GM19397 (cell line): Measurements from ENCODE around the gene MYORG.

Experiments used
- ATAC-seq: cut with Tn5 transposase; IDR thresholded peaks from one replicate; pipeline ENCODE4 v1.9.1; 2021; ENCODE audit warnings: mild to moderate bottlenecking, moderate library complexity; ENCODE audit not compliant: unreplicated experiment

Gene MYORG

GRCh38 chr9:34385561-34386230 lies 9.0 kb upstream of the MYORG start:
- ATAC-seq = no peak

- no peak for ATAC-seq
Measured at GRCh38 chr9:34384368-34385165, 7.9 kb upstream of the MYORG start.

GRCh38 chr9:34383904-34384303 lies 7.2 kb upstream of the MYORG start:
- no peak for ATAC-seq

GRCh38 chr9:34382879-34383278 lies 6.2 kb upstream of the MYORG start:
- no peak for ATAC-seq

- ATAC-seq = no peak
Measured at GRCh38 chr9:34382054-34382453, 5.4 kb upstream of the MYORG start.

- no peak for ATAC-seq
Measured at GRCh38 chr9:34381323-34381722, 4.6 kb upstream of the MYORG start.

- peak; percentile 32 for ATAC-seq
Measured at GRCh38 chr9:34380511-34381315, 4.0 kb upstream of the MYORG start.

GRCh38 chr9:34380034-34380510 lies 3.4 kb upstream of the MYORG start:
- no peak for ATAC-seq

GRCh38 chr9:34379334-34380033 lies 2.8 kb upstream of the MYORG start:
- no peak for ATAC-seq

- ATAC-seq = no peak
Measured at GRCh38 chr9:34378376-34379060, 1.8 kb upstream of the MYORG start.

GRCh38 chr9:34377404-34377746 lies 677 bp upstream of the MYORG start:
- ATAC-seq = no peak

- ATAC-seq = no peak
Measured at GRCh38 chr9:34375901-34376595, 650 bp downstream of the MYORG start.

GRCh38 chr9:34374905-34375552 lies 1.7 kb downstream of the MYORG start:
- no peak for ATAC-seq

- ATAC-seq = no peak
Measured at GRCh38 chr9:34374339-34374738, 2.4 kb downstream of the MYORG start.

- no peak for ATAC-seq
Measured at GRCh38 chr9:34373749-34374148, 2.9 kb downstream of the MYORG start.

- ATAC-seq = no peak
Measured at GRCh38 chr9:34372467-34373011, 4.2 kb downstream of the MYORG start.

GRCh38 chr9:34371886-34372466 lies 4.7 kb downstream of the MYORG start:
- ATAC-seq = no peak

- no peak for ATAC-seq
Measured at GRCh38 chr9:34370970-34371880, 5.5 kb downstream of the MYORG start.
